Motor neuron (in vitro differentiated cells): ENCODE results near the gene LIAS. TPM values are rescaled to one million over a fixed set of nuclear protein-coding genes. Genes with fewer than 3 reads are reported as not detected.
A peak's percentile ranks its signal among the peaks of the same experiment; 100 is the strongest.
"Not testable (repeated sequence)": the region's sequence is repeated elsewhere in the genome, so short reads cannot be mapped to it uniquely, and the experiment has no call there.

ENCODE experiments used
- ATAC-seq, 8 experiments: fragments of 200-7000 bp; cut with Tn5 transposase; replicated peaks in 6 of 8; 2 replicates each; pipeline ENCODE4 v1.8.0; 2021; ENCODE audit warnings: mild to moderate bottlenecking in 8 of 8, moderate library complexity in 8 of 8
- H3K27ac ChIP-seq, 2 donors: fragments of 250-450 bp; sonication (Bioruptor Pico); 2 replicates each; pipeline ENCODE4 v1.9.0; 2021; ENCODE audit warnings: antibody characterized with exemption in 2 of 2, mild to moderate bottlenecking in 2 of 2, moderate library complexity in 1 of 2
- H3K4me1 ChIP-seq, 2 donors: fragments of 250-450 bp; sonication (Bioruptor Pico); replicated peaks in 1 of 2; 2 replicates each; pipeline ENCODE4 v1.6.1; 2021; ENCODE audit warnings: antibody characterized with exemption in 2 of 2, mild to moderate bottlenecking in 2 of 2, moderate library complexity in 1 of 2
- H3K4me3 ChIP-seq, 5 donors: fragments of 250-450 bp; sonication (Bioruptor Pico); 2 replicates each; pipeline ENCODE4 v1.9.0; 2021; ENCODE audit warnings: antibody characterized with exemption in 5 of 5, mild to moderate bottlenecking in 5 of 5, moderate library complexity in 4 of 5
- WGBS, 10 experiments: fragments of 450-650 bp; shearing (Covaris generic); methylation state at CpG; one replicate each; pipeline ENCODE4 v1.0.0; 2022; 5-methylcytosine and 5-hydroxymethylcytosine counted together
- in situ Hi-C, 9 experiments: fragments of 400-800 bp; cut with MboI; loops; one replicate each; pipeline ENCODE4 v1.15.0; 2021; ENCODE audit warnings: low sequenced_read_pairs in 9 of 9, low pct_unique_long_range_greater_than_20kb in 2 of 9; ENCODE audit not compliant: unreplicated experiment in 9 of 9
- total RNA-seq, 8 experiments: library from RNA; unstranded; fragments of 300-600 nt; gene quantifications; 2 replicates each; pipeline versions ENCODE4 v1.2.3 to v1.2.4, GENCODE V29; 2022

LIAS gene
- total RNA-seq, 8 experiments from 2014 or later = 15.1 to 35.0 (median 21.6) TPM

GRCh38 chr4:39514888-39515401 lies 56.1 kb downstream of the LIAS start:
- 41 to 100% (median 100%) methylated on average over 1 to 4 of the region's 4 CpGs; no CpG with 5 or more reads in 1 of the 10 experiments for WGBS, 10 experiments
- no peak overlapping the region for H3K27ac ChIP-seq
- in situ Hi-C loops = no loop called here
- peak in 3 of 8 experiments; percentile 42 to 68 (median 64) for ATAC-seq
- H3K4me1 ChIP-seq = no peaks in the 10 kb centered on the region
- H3K4me3 ChIP-seq = no peak overlapping the region

GRCh38 chr4:39515669-39516401 lies 57.0 kb downstream of the LIAS start:
- H3K4me1 ChIP-seq, H3K4me3 ChIP-seq, H3K27ac ChIP-seq, in situ Hi-C loops: not testable (repeated sequence)
- whole genome bisulfite sequencing, 10 experiments = 60 to 100% (median 98%) methylated on average over 1 to 14 of the region's 14 CpGs
- ATAC-seq = peak in 1 of 8 experiments; percentile 10

- Histone ChIP-seq H3K4me3 (no peak overlapping the region), H3K4me1 (no peaks in the 10 kb centered on the region), H3K27ac (no peak overlapping the region)
- WGBS, 10 experiments = 0 to 100% (median 62%) methylated on average over 1 to 2 of the region's 2 CpGs; no CpG with 5 or more reads in 2 of the 10 experiments
- peak in 4 of 8 experiments; percentile 40 to 93 (median 80) for ATAC-seq
- in situ Hi-C loops = no loop called here
These were observed 57.6 kb downstream of the LIAS start for GRCh38 chr4:39516407-39516966.

GRCh38 chr4:39518484-39518883 lies 59.6 kb downstream of the LIAS start:
- no peak for ATAC-seq
- in situ Hi-C loops = no loop called here
- Histone ChIP-seq H3K4me3 (no peak overlapping the region), H3K4me1 (peaks cover 3 to 9% of the 10 kb centered on the region in 2 donors), H3K27ac (no peak overlapping the region)
- WGBS, 10 experiments = 83 to 100% (median 100%) methylated on average over 1 to 6 of the region's 6 CpGs; no CpG with 5 or more reads in 3 of the 10 experiments

- peak in 3 of 8 experiments; percentile 58 to 64 (median 59) for ATAC-seq
- 4 to 96% (median 84%) methylated on average over 3 to 5 of the region's 5 CpGs for WGBS, 10 experiments
- in situ Hi-C loops = no loop called here
- Histone ChIP-seq H3K4me3 (no peak overlapping the region), H3K27ac (no peak overlapping the region), H3K4me1 (peaks cover 6 to 11% of the 10 kb centered on the region in 2 donors)
These were observed 62.5 kb downstream of the LIAS start for GRCh38 chr4:39521253-39521919.

GRCh38 chr4:39522068-39522467 lies 63.2 kb downstream of the LIAS start:
- H3K4me1 ChIP-seq = peaks cover 6 to 11% of the 10 kb centered on the region in 2 donors
- no peak overlapping the region for H3K27ac ChIP-seq
- in situ Hi-C loops = no loop called here
- WGBS, 10 experiments = 27 to 100% (median 77%) methylated on average over 1 to 2 of the region's 2 CpGs; no CpG with 5 or more reads in 2 of the 10 experiments
- H3K4me3 ChIP-seq = no peak overlapping the region
- ATAC-seq = no peak

GRCh38 chr4:39524161-39524957 lies 65.5 kb downstream of the LIAS start:
- Histone ChIP-seq H3K4me3 (no peak overlapping the region), H3K27ac (no peak overlapping the region), H3K4me1 (peaks cover 14 to 19% of the 10 kb centered on the region in 2 donors)
- WGBS, 10 experiments = 45 to 100% (median 85%) methylated on average over 2 to 6 of the region's 7 CpGs; no CpG with 5 or more reads in 1 of the 10 experiments
- ATAC-seq = no peak
- in situ Hi-C loops = no loop called here

- H3K4me3 ChIP-seq = peak overlapping the region; percentile 57 to 91 (median 74)
- in situ Hi-C loops = no loop called here
These were observed 67.2 kb downstream of the LIAS start for GRCh38 chr4:39525822-39526690.

GRCh38 chr4:39526765-39527295 lies 68.0 kb downstream of the LIAS start:
- in situ Hi-C loops = no loop called here
- Histone ChIP-seq H3K27ac (peak overlapping the region; percentile 92 to 98), H3K4me1 (peaks cover 14 to 16% of the 10 kb centered on the region in 2 donors), H3K4me3 (peak overlapping the region; percentile 57 to 91 (median 74))
- no peak for ATAC-seq
- WGBS, 10 experiments = 0 to 2% (median 0%) methylated on average over 2 to 9 of the region's 33 CpGs; no CpG with 5 or more reads in 2 of the 10 experiments

More at GRCh38 chr4:39525822-39526690, 67.2 kb downstream of the LIAS start:
- H3K27ac ChIP-seq = peak overlapping the region; percentile 92 to 98
- WGBS, 10 experiments = 0 to 43% (median 10%) methylated on average over 2 to 8 of the region's 9 CpGs
- ATAC-seq = no peak
- peaks cover 14 to 19% of the 10 kb centered on the region in 2 donors for H3K4me1 ChIP-seq

GRCh38 chr4:39527296-39528060 lies 68.6 kb downstream of the LIAS start, which contains the start of gene UGDH:
UGDH (minus strand) TSS chr4:39527439; CDS start chr4:39521512, 5,927 bp downstream.
- H3K4me1 ChIP-seq = peaks cover 11 to 13% of the 10 kb centered on the region in 2 donors
- in situ Hi-C loops = no loop called here
- whole genome bisulfite sequencing, 10 experiments = 0% methylated on average over 2 to 9 of the region's 73 CpGs; no CpG with 5 or more reads in 7 of the 10 experiments
- peak within 1 kb of the TSS; percentile 57 to 91 (median 74) for H3K4me3 ChIP-seq
- peak within 1 kb of the TSS; percentile 92 to 98 for H3K27ac ChIP-seq
- peak; percentile 83 to 93 (median 92) for ATAC-seq

- ATAC-seq = peak in 5 of 8 experiments; percentile 16 to 34 (median 27)
- Histone ChIP-seq H3K4me1 (peaks cover 10 to 11% of the 10 kb centered on the region in 2 donors), H3K4me3 (peak overlapping the region; percentile 57 to 91 (median 74)), H3K27ac (peak overlapping the region; percentile 92 to 98)
- WGBS, 10 experiments = 0 to 2% (median 0%) methylated on average over 2 to 16 of the region's 21 CpGs; no CpG with 5 or more reads in 3 of the 10 experiments
- in situ Hi-C loops = no loop called here
These were observed 69.2 kb downstream of the LIAS start for GRCh38 chr4:39528061-39528465.
